Upper lobe of left lung (tissue), 6 donors: Measurements from ENCODE around the gene TBC1D17. TPM values are rescaled to one million over a fixed set of nuclear protein-coding genes. Genes with fewer than 3 reads are reported as not detected.

Experiments used
- ATAC-seq, 2 donors: fragments of 200-7000 bp; cut with Tn5 transposase; one replicate each; pipeline ENCODE4 v1.9.1; 2022; ENCODE audit warnings: mild to moderate bottlenecking in 2 of 2, moderate library complexity in 2 of 2; ENCODE audit not compliant: low FRiP score in 2 of 2
- DNase-seq, 2 donors: peaks; one replicate each; pipeline ENCODE4 v3.0.0-alpha.2; 2019 to 2020
- H3K27ac ChIP-seq, 4 donors: fragments of 200-600 bp; sonication (generic); one replicate each; pipeline ENCODE4 v1.5.1; 2016 to 2019
- H3K27me3 ChIP-seq, 4 donors: fragments of 200-600 bp; sonication (generic); one replicate each; pipeline ENCODE4 v1.5.1; 2017 to 2019
- H3K36me3 ChIP-seq, 4 donors: fragments of 200-600 bp; sonication (generic); one replicate each; pipeline ENCODE4 v1.5.1; 2016 to 2019
- H3K4me1 ChIP-seq, 4 donors: fragments of 200-600 bp; sonication (generic); one replicate each; pipeline ENCODE4 v1.5.1; 2018 to 2019
- H3K4me3 ChIP-seq, 4 donors: fragments of 200-600 bp; sonication (generic); one replicate each; pipeline ENCODE4 v1.5.1; 2017 to 2019; ENCODE audit warnings: mild to moderate bottlenecking in 2 of 4, moderate library complexity in 1 of 4
- H3K9me3 ChIP-seq, 4 donors: fragments of 200-600 bp; sonication (generic); one replicate each; pipeline ENCODE4 v1.5.1; 2018 to 2019
- CTCF ChIP-seq, 6 experiments: fragments of 450-650 bp in 4 of 6; fragments of 200-600 bp in 2 of 6; sonication (generic) in 2 of 6; IDR thresholded peaks; one replicate each; pipeline ENCODE4 v1.5.1; 2016 to 2019; ENCODE audit warnings: antibody characterized with exemption in 6 of 6
- EP300 ChIP-seq, 4 donors: sonication (generic); formaldehyde crosslinking; IDR thresholded peaks; one replicate each; pipeline ENCODE4 v1.5.1; 2017; ENCODE audit warnings: antibody characterized with exemption in 4 of 4, control low read depth in 2 of 4
- POLR2A ChIP-seq, 4 donors: fragments of 450-650 bp; IDR thresholded peaks; one replicate each; pipeline ENCODE4 v1.5.1; 2016 to 2017; ENCODE audit warnings: antibody characterized with exemption in 4 of 4, mild to moderate bottlenecking in 2 of 4
- POLR2AphosphoS5 ChIP-seq, 2 donors: sonication (generic); formaldehyde crosslinking; IDR thresholded peaks; one replicate each; pipeline ENCODE4 v1.5.1; 2017; ENCODE audit warnings: antibody characterized with exemption in 2 of 2
- WGBS, 2 donors: methylation state at CpG; one replicate each; pipeline ENCODE4 v1.1.5; 2017 to 2018; 5-methylcytosine and 5-hydroxymethylcytosine counted together
- total RNA-seq, 6 donors: library from RNA; depleted of rRNA in 4 of 6; stranded (reverse); fragments of >200 nt in 4 of 6; gene quantifications; one replicate each; pipeline versions ENCODE4 v1.1.0 to v1.2.1, GENCODE V29; 2016 to 2021
- donor health status: DM: no; HTN: no; CAD: no; lungs with moderate emphysema.
- donor health status: DM: no; HTN: yes; CAD: no; lungs with severe emphysema.

TBC1D17 gene
- total RNA-seq, 6 donors from 2014 or later, result 22.9 to 140 (median 61.2) TPM

DNA sequence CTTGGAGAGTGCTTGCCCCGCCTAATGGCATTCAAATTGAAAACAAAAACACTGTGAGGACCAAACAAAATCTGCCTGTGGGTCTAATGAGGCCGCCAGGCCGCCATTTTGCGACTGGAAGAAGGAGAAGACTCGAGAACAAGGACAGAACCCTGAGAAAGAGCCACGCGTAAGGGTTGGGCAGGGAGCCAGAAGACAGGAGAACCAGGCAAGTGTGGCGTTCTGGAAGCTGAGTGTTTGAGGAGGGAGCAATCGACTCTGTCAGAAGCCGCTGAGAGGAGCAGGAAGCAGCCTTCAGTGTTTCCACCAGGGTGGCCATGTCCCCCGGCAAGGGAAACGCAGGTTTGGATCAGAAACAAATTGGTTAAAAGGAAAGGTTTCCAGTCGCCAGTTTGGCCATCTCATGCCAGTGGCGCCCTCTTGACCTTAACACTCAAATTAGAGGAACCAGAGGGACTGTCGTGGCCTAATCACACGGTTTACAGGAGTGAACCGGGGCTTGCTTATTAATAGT, 36.7 kb upstream of the TBC1D17 start:
- DNase-seq (no peak), ATAC-seq (no peak)
- Histone ChIP-seq H3K27ac (no peak overlapping the region), H3K36me3 (peaks cover 3 to 54% (median 41%) of the 10 kb centered on the region in 4 donors), H3K4me3 (no peak overlapping the region), H3K4me1 (no peaks in the 10 kb centered on the region), H3K9me3 (no peaks in the 10 kb centered on the region), H3K27me3 (no peaks in the 10 kb centered on the region)
- WGBS, 2 donors, result 78 to 85% methylated on average over 17 of the region's 17 CpGs
- no peak for TF ChIP-seq EP300 (IDR thresholded peaks at IDR 0.05)
- TF ChIP-seq CTCF (IDR thresholded peaks at IDR 0.05), result no peak
- TF ChIP-seq POLR2AphosphoS5 (IDR thresholded peaks at IDR 0.05), result no peak
- no peak for TF ChIP-seq POLR2A (IDR thresholded peaks at IDR 0.05)

DNA sequence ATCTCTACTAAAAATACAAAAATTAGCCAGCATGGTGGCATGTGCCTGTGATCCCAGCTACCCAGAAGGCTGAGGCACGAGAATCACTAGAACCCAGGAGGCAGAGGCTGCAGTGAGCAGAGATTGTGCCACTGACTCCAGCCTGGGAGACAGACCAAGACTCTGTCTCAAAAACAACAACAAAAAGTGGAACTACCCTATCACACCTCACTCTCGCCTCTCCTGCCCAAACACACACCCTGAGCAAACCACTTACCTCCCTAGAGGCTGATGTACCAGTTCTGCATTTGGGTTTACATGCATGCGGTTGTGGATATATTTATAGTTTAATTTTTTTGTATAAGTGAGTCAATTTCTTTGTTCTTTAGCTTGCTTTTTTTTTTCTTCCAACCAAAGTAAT, 34.2 kb upstream of the TBC1D17 start:
- 81 to 84% methylated on average over 3 of the region's 3 CpGs for WGBS, 2 donors
- no peak overlapping the region for H3K27ac ChIP-seq
- DNase-seq (no peak), ATAC-seq (no peak)
- TF ChIP-seq CTCF (IDR thresholded peaks at IDR 0.05), result no peak
- TF ChIP-seq POLR2AphosphoS5 (IDR thresholded peaks at IDR 0.05), result no peak
- no peak for TF ChIP-seq EP300 (IDR thresholded peaks at IDR 0.05)
- no peak for TF ChIP-seq POLR2A (IDR thresholded peaks at IDR 0.05)
- no peaks in the 10 kb centered on the region for H3K27me3 ChIP-seq
- H3K9me3 ChIP-seq, result no peaks in the 10 kb centered on the region
- H3K4me3 ChIP-seq, result no peak overlapping the region
- H3K36me3 ChIP-seq, result peaks cover 3 to 30% (median 18%) of the 10 kb centered on the region in 4 donors
- peaks cover 0 to 4% (median 2%) of the 10 kb centered on the region in 4 donors for H3K4me1 ChIP-seq

DNA sequence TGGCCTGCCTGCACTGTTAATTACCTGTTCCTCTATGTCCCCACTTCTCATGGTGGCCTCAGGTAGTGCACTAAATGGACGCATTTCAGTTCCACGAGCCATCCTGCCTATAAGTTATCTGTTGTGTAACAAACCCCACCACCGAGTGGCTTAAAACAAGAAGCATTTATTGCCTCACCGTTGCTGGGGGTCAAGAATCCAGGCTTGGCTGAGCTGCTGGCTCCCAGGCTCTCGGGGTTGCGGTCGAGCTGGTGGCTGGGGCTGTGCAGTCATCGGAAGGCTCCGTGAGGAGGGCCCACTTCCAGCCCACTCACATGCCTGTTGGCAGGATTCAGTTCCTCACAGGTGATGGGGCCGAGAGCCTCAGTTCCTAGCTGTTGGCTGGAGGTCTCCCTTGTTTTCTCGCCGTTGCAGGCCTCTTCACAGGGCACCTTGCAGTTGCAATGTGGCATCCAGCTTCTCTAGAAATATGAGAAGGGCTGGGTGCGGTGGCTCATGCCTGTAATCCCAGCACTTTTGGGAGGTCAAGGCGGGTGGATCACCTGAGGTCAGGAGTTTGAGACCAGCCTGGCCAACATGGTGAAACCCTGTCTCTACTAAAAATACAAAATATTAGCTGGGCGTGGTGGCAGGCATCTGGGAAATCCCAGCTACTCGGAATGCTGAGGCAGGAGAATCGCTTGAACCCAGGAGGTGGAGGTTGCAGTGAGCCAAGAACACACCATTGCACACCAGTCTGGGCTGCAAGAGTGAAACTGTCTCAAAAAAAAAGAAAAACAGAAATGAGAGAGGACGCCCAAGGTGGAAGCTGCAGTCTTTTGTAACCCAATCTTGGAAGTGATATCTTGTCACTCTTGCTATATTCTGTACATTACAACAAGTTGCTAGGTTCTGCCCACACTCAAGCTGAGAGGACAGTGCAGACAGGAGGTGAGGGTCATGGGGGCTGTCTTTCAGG, 33.1 kb upstream of the TBC1D17 start:
- H3K36me3 ChIP-seq, result peaks cover 0 to 18% (median 9%) of the 10 kb centered on the region in 4 donors
- WGBS, 2 donors, result 67 to 79% methylated on average over 12 to 18 of the region's 18 CpGs
- no peak for ATAC-seq

DNA sequence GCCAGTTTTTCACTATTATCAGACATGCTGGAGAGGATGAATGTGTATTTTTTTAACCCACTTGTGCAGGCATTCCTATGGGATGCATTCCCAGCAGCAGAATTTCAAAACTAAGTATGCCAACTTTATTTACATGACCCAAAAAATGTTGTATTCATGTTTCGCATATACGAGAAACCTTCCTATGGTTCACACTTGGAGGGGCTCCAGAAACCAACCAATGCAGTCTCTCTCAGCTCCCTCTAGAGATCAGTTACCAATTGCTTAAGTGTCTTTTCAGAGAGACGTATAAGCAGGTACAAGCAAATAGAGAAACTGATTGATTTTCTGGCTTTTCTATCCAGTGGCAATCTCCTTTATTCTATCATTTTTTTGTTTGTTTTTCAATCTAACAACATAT, 32.1 kb upstream of the TBC1D17 start:
- no peak for ATAC-seq
- 58 to 61% methylated on average over 3 of the region's 3 CpGs for WGBS, 2 donors
- Histone ChIP-seq H3K27ac (no peak overlapping the region), H3K36me3 (peaks cover 0 to 8% (median 2%) of the 10 kb centered on the region in 4 donors), H3K9me3 (no peaks in the 10 kb centered on the region), H3K27me3 (no peaks in the 10 kb centered on the region), H3K4me3 (no peak overlapping the region), H3K4me1 (peaks cover 4 to 23% (median 15%) of the 10 kb centered on the region in 4 donors)
- TF ChIP-seq POLR2A (IDR thresholded peaks at IDR 0.05) (no peak), POLR2AphosphoS5 (IDR thresholded peaks at IDR 0.05) (no peak), CTCF (IDR thresholded peaks at IDR 0.05) (no peak), EP300 (IDR thresholded peaks at IDR 0.05) (no peak)
- no peak for DNase-seq

More for the DNA sequence above, 33.1 kb upstream of the TBC1D17 start:
- DNase-seq, result no peak
- peaks cover 4 to 13% (median 7%) of the 10 kb centered on the region in 4 donors for H3K4me1 ChIP-seq
- H3K27me3 ChIP-seq, result no peaks in the 10 kb centered on the region
- H3K4me3 ChIP-seq, result no peak overlapping the region
- TF ChIP-seq CTCF (IDR thresholded peaks at IDR 0.05) (no peak), POLR2AphosphoS5 (IDR thresholded peaks at IDR 0.05) (no peak)
- H3K27ac ChIP-seq, result no peak overlapping the region
- no peaks in the 10 kb centered on the region for H3K9me3 ChIP-seq
